Measurements from ENCODE around the gene CIT. TPM values are rescaled to one million over a fixed set of nuclear protein-coding genes. Genes with fewer than 3 reads are reported as not detected.

Gene CIT
- 1.5 and 1.9 TPM in 2 replicates for total RNA-seq

GRCh38 chr12:119876761-119877638 lies at the start of gene CIT:
TSS of gene CIT (minus strand) at chr12:119877320. CDS start at chr12:119876168, 1,152 bp downstream.

GRCh38 chr12:119667577-119668323 lies 209.4 kb downstream of the CIT start, which contains the start of gene PRKAB1:
TSS of gene PRKAB1 (plus strand) at chr12:119668133. CDS start at chr12:119668245, 112 bp downstream.

Other genes with a start within 250 kb of the CIT start
- 12.8 and 13.6 TPM in 2 replicates for gene PRKAB1, start 209.2 kb downstream of the CIT start, total RNA-seq
- 6.3 and 9.0 TPM in 2 replicates for gene BICDL1, start 111.9 kb upstream of the CIT start, total RNA-seq
- 22.4 and 27.0 TPM in 2 replicates for gene RAB35, start 239.4 kb upstream of the CIT start, total RNA-seq